ENCODE data around the gene GALNT6.
A peak's percentile ranks its signal among the peaks of the same experiment; 100 is the strongest.
"Not testable (repeated sequence)": the region's sequence is repeated elsewhere in the genome, so short reads cannot be mapped to it uniquely, and the experiment has no call there.

GALNT6 gene

GRCh38 chr12:51348116-51348515 lies 43.1 kb downstream of the GALNT6 start:
- DNase-seq: no peak

- DNase-seq: no peak
Measured at GRCh38 chr12:51346581-51346980, 44.6 kb downstream of the GALNT6 start, which contains the start of gene CELA1. CELA1 (minus strand) TSS chr12:51346679; CDS start chr12:51346638, 41 bp downstream.

- DNase-seq: no peak
Measured at GRCh38 chr12:51345681-51346080, 45.5 kb downstream of the GALNT6 start.

- DNase-seq: no peak
Measured at GRCh38 chr12:51343201-51343600, 48.0 kb downstream of the GALNT6 start.

- no peak for DNase-seq
Measured at GRCh38 chr12:51342416-51342815, 48.8 kb downstream of the GALNT6 start.

- DNase-seq: peak; percentile 35
Measured at GRCh38 chr12:51341251-51342007, 49.8 kb downstream of the GALNT6 start.

GRCh38 chr12:51339750-51340149 lies 51.5 kb downstream of the GALNT6 start:
- DNase-seq: no peak

GRCh38 chr12:51337336-51337735 lies 53.9 kb downstream of the GALNT6 start:
- DNase-seq: not testable (repeated sequence)

- no peak for DNase-seq
Measured at GRCh38 chr12:51335931-51336330, 55.3 kb downstream of the GALNT6 start.

- no peak for DNase-seq
Measured at GRCh38 chr12:51334764-51335163, 56.4 kb downstream of the GALNT6 start.

- no peak for DNase-seq
Measured at GRCh38 chr12:51333536-51333935, 57.7 kb downstream of the GALNT6 start.

GRCh38 chr12:51330186-51330585 lies 61.0 kb downstream of the GALNT6 start:
- no peak for DNase-seq

- DNase-seq: no peak
Measured at GRCh38 chr12:51329742-51330141, 61.5 kb downstream of the GALNT6 start.

- DNase-seq: no peak
Measured at GRCh38 chr12:51328587-51328986, 62.6 kb downstream of the GALNT6 start.

GRCh38 chr12:51326698-51327439 lies 64.3 kb downstream of the GALNT6 start:
- no peak for DNase-seq

- DNase-seq: no peak
Measured at GRCh38 chr12:51324953-51325352, 66.3 kb downstream of the GALNT6 start.

GRCh38 chr12:51323966-51324895 lies 67.0 kb downstream of the GALNT6 start, which contains the start of gene BIN2:
BIN2 (minus strand) TSS chr12:51324174; CDS start chr12:51324102, 72 bp downstream.
- no peak for DNase-seq

GRCh38 chr12:51323317-51323960 lies 67.8 kb downstream of the GALNT6 start:
- DNase-seq: no peak

- DNase-seq: no peak
Measured at GRCh38 chr12:51322452-51322851, 68.8 kb downstream of the GALNT6 start.

- DNase-seq: no peak
Measured at GRCh38 chr12:51321882-51322281, 69.3 kb downstream of the GALNT6 start.

GRCh38 chr12:51320695-51321320 lies 70.4 kb downstream of the GALNT6 start:
- no peak for DNase-seq

GRCh38 chr12:51320311-51320694 lies 70.9 kb downstream of the GALNT6 start:
- no peak for DNase-seq

Measured in NCI-H1105 (cell line).